HUES48 (cell line): ENCODE results near the gene BFSP1.

Experiments used
- H3K27ac ChIP-seq: one replicate; pipeline ENCODE4 v1.7.0; 2013; ENCODE audit warnings: low read depth, low read length, inconsistent platforms
- H3K27me3 ChIP-seq: 2 replicates; pipeline ENCODE4 v1.6.1; 2013; ENCODE audit warnings: mild to moderate bottlenecking, low read length; ENCODE audit not compliant: control insufficient read depth, insufficient read depth
- H3K36me3 ChIP-seq: 2 replicates; pipeline ENCODE4 v1.6.1; 2013; ENCODE audit warnings: low read length; ENCODE audit not compliant: control insufficient read depth, insufficient read depth
- H3K4me1 ChIP-seq: 2 replicates; pipeline ENCODE4 v1.6.1; 2013; ENCODE audit warnings: mild to moderate bottlenecking, low read length; ENCODE audit not compliant: control insufficient read depth, insufficient read depth
- H3K4me3 ChIP-seq: 2 replicates; pipeline ENCODE4 v1.5.1; 2013; ENCODE audit warnings: mild to moderate bottlenecking, low read depth, low read length
- H3K9ac ChIP-seq: 2 replicates; pipeline ENCODE4 v1.6.1; 2013; ENCODE audit warnings: mild to moderate bottlenecking, low read depth, low read length, moderate library complexity
- H3K9me3 ChIP-seq: 2 replicates; pipeline ENCODE4 v1.6.1; 2013; ENCODE audit warnings: low read length; ENCODE audit not compliant: control insufficient read depth, insufficient read depth

BFSP1 gene

DNA sequence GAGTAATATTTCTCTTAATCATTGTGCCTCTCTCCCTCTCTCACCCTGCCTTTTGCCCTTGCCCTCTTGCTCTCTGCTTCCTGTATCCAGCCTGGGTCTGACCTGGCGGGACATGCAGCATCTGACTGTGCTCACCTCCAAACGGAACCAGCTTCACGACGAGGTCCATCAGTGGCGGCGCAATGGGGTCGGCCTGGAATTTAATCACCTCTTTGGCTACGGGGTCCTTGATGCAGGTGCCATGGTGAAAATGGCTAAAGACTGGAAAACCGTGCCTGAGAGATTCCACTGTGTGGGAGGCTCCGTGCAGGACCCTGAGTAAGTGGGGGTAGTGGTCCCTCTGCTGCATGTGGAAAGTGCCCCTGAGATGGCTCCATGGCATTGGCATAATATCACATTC lies 65.9 kb downstream of the BFSP1 start:
- Histone ChIP-seq H3K4me1 (no peaks in the 10 kb centered on the region), H3K27me3 (no peaks in the 10 kb centered on the region)

DNA sequence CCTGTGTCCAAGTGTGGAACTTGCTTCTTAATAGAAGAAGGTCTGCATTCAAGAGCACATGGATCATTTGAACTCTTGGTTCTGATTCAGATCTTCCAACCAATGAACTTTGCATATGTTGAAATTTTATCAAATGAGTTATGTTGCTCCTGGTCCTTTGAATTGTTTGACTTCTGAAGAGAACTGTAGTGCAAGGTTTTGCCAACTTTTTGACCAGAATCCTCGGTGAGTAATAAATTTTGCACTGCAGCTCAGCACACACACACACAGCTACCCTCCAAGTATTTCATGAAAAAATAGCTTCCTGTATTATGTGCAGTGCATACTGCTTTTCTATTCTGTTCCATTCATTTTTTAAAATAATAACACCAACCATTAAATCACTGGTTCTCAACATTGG lies 67.5 kb downstream of the BFSP1 start:
- H3K4me1 ChIP-seq, result no peaks in the 10 kb centered on the region
- no peak overlapping the region for H3K9ac ChIP-seq
- H3K27ac ChIP-seq, result no peak overlapping the region
- H3K4me3 ChIP-seq, result no peak overlapping the region
- H3K36me3 ChIP-seq, result no peaks in the 10 kb centered on the region
- H3K9me3 ChIP-seq, result no peaks in the 10 kb centered on the region
- H3K27me3 ChIP-seq, result no peaks in the 10 kb centered on the region

More for the DNA sequence above, 65.9 kb downstream of the BFSP1 start:
- Histone ChIP-seq H3K36me3 (no peaks in the 10 kb centered on the region), H3K9ac (no peak overlapping the region), H3K27ac (no peak overlapping the region), H3K9me3 (no peaks in the 10 kb centered on the region), H3K4me3 (no peak overlapping the region)

DNA sequence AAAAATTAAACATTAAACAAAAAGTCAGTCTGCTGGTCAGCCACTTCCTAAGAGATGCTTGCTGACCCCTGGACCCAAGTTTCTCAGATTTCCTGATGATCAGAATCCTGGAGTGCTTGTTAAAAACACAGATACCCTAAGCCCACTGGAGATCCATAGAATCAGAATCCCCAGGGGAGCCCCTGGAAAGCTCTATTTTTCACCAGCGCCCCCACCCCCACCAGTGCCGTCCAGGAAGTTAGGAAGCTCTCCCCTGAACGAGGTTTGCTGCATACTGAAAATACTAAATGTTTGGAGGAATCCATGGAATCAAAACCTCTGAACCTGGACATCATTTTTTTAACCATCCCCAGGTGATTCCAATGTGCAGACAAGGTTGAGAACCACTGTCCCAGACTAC lies 69.2 kb downstream of the BFSP1 start:
- Histone ChIP-seq H3K4me3 (no peak overlapping the region), H3K9me3 (no peaks in the 10 kb centered on the region), H3K27ac (no peak overlapping the region), H3K9ac (no peak overlapping the region), H3K4me1 (no peaks in the 10 kb centered on the region), H3K36me3 (no peaks in the 10 kb centered on the region), H3K27me3 (no peaks in the 10 kb centered on the region)

DNA sequence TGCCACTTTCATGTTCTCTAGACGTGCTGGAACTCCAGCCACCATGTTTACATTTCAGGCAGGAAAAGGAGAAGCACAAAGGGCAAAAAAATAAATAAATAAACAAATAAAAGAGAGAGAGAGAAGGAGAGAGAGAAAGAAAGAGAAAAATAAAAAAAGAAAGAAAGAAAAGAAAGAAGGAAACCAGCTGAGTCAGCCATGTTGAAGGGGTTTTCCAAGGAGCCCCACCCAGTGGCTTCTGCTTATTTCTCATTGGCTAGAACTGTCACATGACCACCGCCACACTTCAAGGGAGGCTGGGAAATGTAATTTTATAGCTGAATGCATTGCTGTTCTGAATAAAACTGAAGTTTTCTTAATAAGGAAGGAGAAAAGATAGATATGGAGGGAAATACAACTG lies 71.1 kb downstream of the BFSP1 start:
- Histone ChIP-seq H3K36me3 (no peaks in the 10 kb centered on the region), H3K9me3 (no peaks in the 10 kb centered on the region), H3K27me3 (no peaks in the 10 kb centered on the region), H3K4me1 (no peaks in the 10 kb centered on the region), H3K4me3 (no peak overlapping the region), H3K27ac (no peak overlapping the region), H3K9ac (no peak overlapping the region)

DNA sequence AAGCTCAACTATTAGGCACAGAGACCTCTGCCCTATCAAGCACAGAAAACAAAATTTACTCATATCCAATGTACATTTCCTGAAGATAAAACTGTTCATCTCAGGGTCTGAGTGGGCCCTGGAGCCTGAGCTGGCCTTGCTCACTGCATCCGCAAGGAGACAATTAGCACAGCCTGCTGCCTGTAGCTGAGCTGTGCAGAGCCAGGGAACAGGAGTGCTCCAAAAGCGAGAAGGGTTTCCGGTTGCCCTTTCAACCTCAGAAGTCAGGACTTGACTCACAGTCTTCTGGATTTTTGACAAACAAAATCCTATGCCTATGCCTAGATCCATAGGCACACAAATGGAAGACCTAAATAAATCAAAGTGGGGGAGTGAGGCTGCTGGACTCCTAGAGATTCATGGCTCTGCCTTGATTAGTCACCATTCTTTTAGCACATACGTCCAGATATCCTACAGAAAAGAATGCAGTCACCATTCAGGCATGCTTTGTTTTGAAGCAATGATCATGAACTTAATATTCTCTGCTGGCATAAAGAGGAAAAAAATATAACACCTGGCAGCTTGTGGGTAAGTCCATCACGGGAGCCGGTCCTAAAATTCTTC lies 73.5 kb downstream of the BFSP1 start:
- no peak overlapping the region for H3K9ac ChIP-seq
- H3K27ac ChIP-seq, result no peak overlapping the region
- no peak overlapping the region for H3K4me3 ChIP-seq
- H3K4me1 ChIP-seq, result no peaks in the 10 kb centered on the region
- H3K36me3 ChIP-seq, result no peaks in the 10 kb centered on the region
- no peaks in the 10 kb centered on the region; the same call in 1 of the 2 replicates for H3K27me3 ChIP-seq
- H3K9me3 ChIP-seq, result no peaks in the 10 kb centered on the region

DNA sequence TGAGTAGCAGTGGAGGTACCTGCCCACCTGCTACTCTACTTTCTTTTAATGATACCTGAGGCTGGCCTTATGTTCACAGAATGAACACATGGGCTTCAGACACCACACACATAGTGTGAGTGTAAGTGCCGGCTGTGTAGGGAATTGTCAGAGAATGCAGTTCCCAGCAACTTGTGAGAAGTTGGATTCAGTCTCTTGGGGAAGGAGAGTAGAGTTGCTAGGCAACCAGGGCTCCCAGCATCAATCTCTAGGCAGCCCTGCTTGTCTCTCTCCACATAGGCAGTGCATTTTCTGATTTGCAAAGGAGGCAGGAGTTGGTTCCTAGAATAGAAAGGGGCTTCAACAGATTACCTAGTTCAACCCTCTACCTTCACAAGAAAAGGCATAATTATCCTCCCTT lies 74.1 kb downstream of the BFSP1 start:
- Histone ChIP-seq H3K4me3 (no peak overlapping the region), H3K36me3 (no peaks in the 10 kb centered on the region), H3K9ac (no peak overlapping the region), H3K27me3 (no peaks in the 10 kb centered on the region; the same call in 1 of the 2 replicates), H3K4me1 (no peaks in the 10 kb centered on the region), H3K27ac (no peak overlapping the region), H3K9me3 (no peaks in the 10 kb centered on the region)

DNA sequence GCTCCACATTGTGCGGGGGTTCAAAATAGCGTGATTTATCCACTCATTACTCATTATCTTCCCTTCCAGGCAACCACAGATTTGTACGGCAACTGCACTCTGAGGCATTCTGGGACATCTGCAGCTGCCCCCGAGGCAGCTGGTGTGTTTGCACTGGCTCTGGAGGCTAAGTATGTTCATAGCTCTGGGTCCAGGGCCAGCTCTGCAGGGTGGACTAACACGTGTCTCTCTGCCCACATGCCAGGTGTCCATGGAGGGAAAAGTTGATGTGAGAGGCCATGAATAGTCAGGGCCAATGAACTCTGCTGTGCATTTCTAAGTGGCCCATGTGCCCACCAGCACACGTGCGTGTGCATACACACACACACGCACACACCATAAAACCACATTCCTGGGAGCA lies 74.9 kb downstream of the BFSP1 start:
- Histone ChIP-seq H3K27me3 (no peaks in the 10 kb centered on the region; the same call in 1 of the 2 replicates), H3K9me3 (no peaks in the 10 kb centered on the region), H3K4me3 (no peak overlapping the region), H3K9ac (no peak overlapping the region), H3K4me1 (no peaks in the 10 kb centered on the region), H3K36me3 (no peaks in the 10 kb centered on the region), H3K27ac (no peak overlapping the region)

DNA sequence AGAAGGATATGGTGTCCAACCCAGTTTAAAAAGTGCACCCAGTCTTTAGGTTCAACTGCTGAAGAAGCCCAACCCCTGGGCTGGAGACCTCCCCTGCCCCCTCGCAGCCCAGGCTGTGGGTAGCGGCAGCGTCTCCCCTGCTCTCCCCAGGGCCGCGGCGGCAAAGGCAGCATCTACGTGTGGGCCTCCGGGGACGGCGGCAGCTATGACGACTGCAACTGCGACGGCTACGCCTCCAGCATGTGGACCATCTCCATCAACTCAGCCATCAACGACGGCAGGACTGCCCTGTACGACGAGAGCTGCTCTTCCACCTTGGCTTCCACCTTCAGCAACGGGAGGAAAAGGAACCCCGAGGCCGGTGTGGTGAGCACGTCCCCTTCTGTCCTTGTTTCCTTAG lies 77.6 kb downstream of the BFSP1 start:
- Histone ChIP-seq H3K9ac (no peak overlapping the region), H3K27ac (no peak overlapping the region), H3K9me3 (no peaks in the 10 kb centered on the region), H3K4me1 (no peaks in the 10 kb centered on the region), H3K4me3 (no peak overlapping the region), H3K36me3 (no peaks in the 10 kb centered on the region), H3K27me3 (no peaks in the 10 kb centered on the region; the same call in 1 of the 2 replicates)

DNA sequence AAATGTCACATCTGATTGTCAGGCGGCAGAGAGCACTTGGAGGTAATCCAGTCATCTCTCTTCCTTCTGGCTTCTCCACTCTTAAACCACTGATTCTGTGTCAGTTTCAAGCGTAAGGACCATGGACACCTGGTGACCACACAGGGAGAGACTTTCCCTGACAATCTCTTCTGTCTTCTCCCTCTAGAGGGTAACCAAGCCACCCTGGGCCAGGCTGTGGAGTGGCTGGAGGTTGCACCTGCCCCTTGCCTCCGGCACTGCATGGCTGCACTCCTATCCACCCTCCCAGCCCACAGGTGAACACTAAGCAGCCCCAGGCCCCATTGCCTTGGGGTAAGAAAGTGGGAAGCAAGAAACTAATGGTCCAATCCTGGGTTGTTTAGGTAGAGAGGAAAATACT lies 78.7 kb downstream of the BFSP1 start:
- Histone ChIP-seq H3K27ac (no peak overlapping the region), H3K4me1 (no peaks in the 10 kb centered on the region), H3K4me3 (no peak overlapping the region), H3K27me3 (no peaks in the 10 kb centered on the region; the same call in 1 of the 2 replicates), H3K36me3 (no peaks in the 10 kb centered on the region), H3K9me3 (no peaks in the 10 kb centered on the region), H3K9ac (no peak overlapping the region)

DNA sequence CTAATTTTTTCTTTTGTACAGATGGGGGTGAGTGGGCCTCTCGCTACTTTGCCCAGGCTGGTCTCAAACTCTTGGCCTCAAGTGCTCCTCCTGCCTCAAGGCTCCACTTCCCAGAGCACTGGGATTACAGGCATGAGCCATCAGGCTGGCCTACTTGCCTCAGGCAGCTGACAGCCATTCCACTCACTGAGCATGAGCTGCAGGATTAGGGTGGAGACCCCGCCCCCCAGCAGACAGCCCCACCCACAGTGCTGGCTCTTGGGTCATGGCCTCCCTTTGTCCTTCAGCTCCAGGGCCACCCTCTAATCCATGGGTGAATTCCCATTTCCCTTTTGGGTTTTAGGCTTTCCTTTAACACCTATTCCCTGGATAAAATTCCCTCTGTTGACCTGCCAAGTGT lies 82.1 kb downstream of the BFSP1 start:
- Histone ChIP-seq H3K27me3 (no peaks in the 10 kb centered on the region), H3K27ac (no peak overlapping the region), H3K4me3 (no peak overlapping the region), H3K4me1 (no peaks in the 10 kb centered on the region), H3K36me3 (no peaks in the 10 kb centered on the region), H3K9me3 (no peaks in the 10 kb centered on the region), H3K9ac (no peak overlapping the region)

DNA sequence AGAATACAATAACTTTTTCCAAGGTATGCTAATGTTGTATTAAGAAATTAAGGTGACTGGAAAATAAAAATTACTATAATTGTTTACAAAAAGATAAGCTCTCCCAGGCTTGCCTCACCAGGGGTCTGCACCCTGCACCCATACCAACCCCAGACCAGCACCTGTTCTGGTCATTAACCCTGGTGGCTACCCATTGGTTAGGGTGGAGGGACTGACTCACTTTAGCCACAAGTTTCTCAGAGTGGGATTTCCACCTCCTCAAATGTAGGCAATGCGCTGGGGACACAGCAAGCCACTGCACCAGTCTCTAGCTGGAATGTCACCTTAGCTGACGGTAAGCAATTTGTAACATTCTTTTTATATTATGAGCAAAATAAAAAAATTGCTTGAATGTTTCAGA lies 83.1 kb downstream of the BFSP1 start:
- no peaks in the 10 kb centered on the region for H3K9me3 ChIP-seq

DNA sequence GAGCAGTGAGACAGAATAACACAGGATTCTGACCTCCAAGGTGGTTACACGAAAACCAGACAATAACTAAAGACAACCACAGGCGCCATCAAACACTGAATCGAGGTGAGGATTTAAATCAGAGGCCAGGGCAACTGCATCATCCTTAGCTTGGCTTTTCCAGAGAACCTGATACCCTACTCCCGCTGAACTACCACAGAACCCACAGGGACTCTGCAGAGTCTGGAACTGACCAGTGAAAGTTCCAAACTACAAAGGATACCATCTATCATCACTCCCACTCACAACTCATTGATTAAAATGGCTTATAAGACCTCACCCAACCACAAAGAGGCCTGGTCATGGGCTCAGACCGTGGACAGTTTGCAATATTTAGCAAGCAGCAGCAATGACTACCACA lies 85.0 kb downstream of the BFSP1 start:
- H3K4me3 ChIP-seq, result no peak overlapping the region
- no peak overlapping the region for H3K27ac ChIP-seq
- H3K9me3 ChIP-seq, result no peaks in the 10 kb centered on the region
- no peaks in the 10 kb centered on the region for H3K4me1 ChIP-seq
- H3K36me3 ChIP-seq, result no peaks in the 10 kb centered on the region
- no peaks in the 10 kb centered on the region for H3K27me3 ChIP-seq
- H3K9ac ChIP-seq, result no peak overlapping the region

More for the DNA sequence above, 83.1 kb downstream of the BFSP1 start:
- H3K27ac ChIP-seq, result no peak overlapping the region
- H3K4me1 ChIP-seq, result no peaks in the 10 kb centered on the region
- no peaks in the 10 kb centered on the region for H3K27me3 ChIP-seq
- no peaks in the 10 kb centered on the region for H3K36me3 ChIP-seq
- no peak overlapping the region for H3K4me3 ChIP-seq
- no peak overlapping the region for H3K9ac ChIP-seq
